Chondrocyte (in vitro differentiated cells): Measurements from ENCODE around the gene ANO5. TPM values are rescaled to one million over a fixed set of nuclear protein-coding genes. Genes with fewer than 3 reads are reported as not detected.

Experiments
- DNase-seq: peaks from one replicate; pipeline ENCODE4 v3.0.0; 2021; ENCODE audit warnings: mixed read lengths, low spot score
- H3K27ac Mint-ChIP-seq: one replicate; pipeline ENCODE4 v1.8.0; 2021; ENCODE audit warnings: mild to moderate bottlenecking, moderate library complexity, mixed read lengths; ENCODE audit not compliant: unreplicated experiment
- H3K27me3 Mint-ChIP-seq: 2 replicates; pipeline ENCODE4 v1.8.0; 2021; ENCODE audit warnings: low read depth, mixed read lengths
- H3K36me3 Mint-ChIP-seq: 2 replicates; pipeline ENCODE4 v1.8.0; 2021; ENCODE audit warnings: low read depth, mixed read lengths
- H3K4me1 Mint-ChIP-seq: 2 replicates; pipeline ENCODE4 v1.8.0; 2021; ENCODE audit warnings: low read depth, mild to moderate bottlenecking, mixed read lengths
- H3K4me3 Mint-ChIP-seq: one replicate; pipeline ENCODE4 v1.8.0; 2021; ENCODE audit warnings: mild to moderate bottlenecking, moderate library complexity, mixed read lengths; ENCODE audit not compliant: unreplicated experiment
- H3K9me3 Mint-ChIP-seq: 2 replicates; pipeline ENCODE4 v1.8.0; 2021; ENCODE audit warnings: low read depth, mixed read lengths
- CTCF ChIP-seq: fragments of 200-600 bp; sonication (generic); IDR thresholded peaks from 2 replicates; pipeline ENCODE4 v1.5.0; 2021; ENCODE audit warnings: antibody characterized with exemption, mild to moderate bottlenecking, moderate library complexity
- total RNA-seq: library from RNA; stranded (reverse); gene quantifications from 3 replicates; pipeline ENCODE4 v1.2.1, GENCODE V29; 2021

The ANO5 gene
- total RNA-seq, 1 donor from 2014 or later: 0.20 TPM

GRCh38 chr11:22173532-22173931 lies 19.4 kb upstream of the ANO5 start:
- no peak for TF ChIP-seq CTCF
- Mint-ChIP-seq H3K27me3 (peaks cover 9% of the 10 kb centered on the region), H3K9me3 (no peaks in the 10 kb centered on the region), H3K27ac (no peak overlapping the region), H3K4me3 (no peak overlapping the region), H3K4me1 (no peaks in the 10 kb centered on the region), H3K36me3 (no peaks in the 10 kb centered on the region)
- no peak for DNase-seq

- Mint-ChIP-seq H3K4me3 (no peak overlapping the region), H3K36me3 (no peaks in the 10 kb centered on the region), H3K27me3 (peaks cover 11% of the 10 kb centered on the region), H3K9me3 (no peaks in the 10 kb centered on the region), H3K4me1 (no peaks in the 10 kb centered on the region), H3K27ac (no peak overlapping the region)
- no peak for TF ChIP-seq CTCF
- DNase-seq: no peak
Observed at GRCh38 chr11:22177186-22177585, 15.7 kb upstream of the ANO5 start.

- H3K27ac Mint-ChIP-seq: no peak overlapping the region
- no peak for DNase-seq
- H3K9me3 Mint-ChIP-seq: no peaks in the 10 kb centered on the region
- no peak overlapping the region for H3K4me3 Mint-ChIP-seq
- no peaks in the 10 kb centered on the region for H3K4me1 Mint-ChIP-seq
- H3K36me3 Mint-ChIP-seq: no peaks in the 10 kb centered on the region
- TF ChIP-seq CTCF: no peak
- peaks cover 10% of the 10 kb centered on the region for H3K27me3 Mint-ChIP-seq
Observed at GRCh38 chr11:22179626-22180025, 13.3 kb upstream of the ANO5 start.

GRCh38 chr11:22180131-22180530 lies 12.8 kb upstream of the ANO5 start:
- Mint-ChIP-seq H3K4me1 (no peaks in the 10 kb centered on the region), H3K9me3 (no peaks in the 10 kb centered on the region), H3K27ac (no peak overlapping the region), H3K27me3 (peaks cover 11% of the 10 kb centered on the region), H3K4me3 (no peak overlapping the region), H3K36me3 (no peaks in the 10 kb centered on the region)
- no peak for DNase-seq
- no peak for TF ChIP-seq CTCF

- DNase-seq: no peak
- H3K4me3 Mint-ChIP-seq: no peak overlapping the region
- peaks cover 45% of the 10 kb centered on the region for H3K27me3 Mint-ChIP-seq
- H3K4me1 Mint-ChIP-seq: peaks cover 21% of the 10 kb centered on the region
- no peaks in the 10 kb centered on the region for H3K36me3 Mint-ChIP-seq
- H3K27ac Mint-ChIP-seq: no peak overlapping the region
- H3K9me3 Mint-ChIP-seq: no peaks in the 10 kb centered on the region
- TF ChIP-seq CTCF: no peak
Observed at GRCh38 chr11:22189660-22190059, 3.2 kb upstream of the ANO5 start.
